Measurements from ENCODE around the gene AKT3.
"Not testable (repeated sequence)": the region's sequence is repeated elsewhere in the genome, so short reads cannot be mapped to it uniquely, and the experiment has no call there.

The AKT3 gene

GRCh38 chr1:243842161-243842560 lies 7.9 kb downstream of the AKT3 start:
- no peak for DNase-seq (ENCODE audit: low read depth in 2 of 2)

DNA sequence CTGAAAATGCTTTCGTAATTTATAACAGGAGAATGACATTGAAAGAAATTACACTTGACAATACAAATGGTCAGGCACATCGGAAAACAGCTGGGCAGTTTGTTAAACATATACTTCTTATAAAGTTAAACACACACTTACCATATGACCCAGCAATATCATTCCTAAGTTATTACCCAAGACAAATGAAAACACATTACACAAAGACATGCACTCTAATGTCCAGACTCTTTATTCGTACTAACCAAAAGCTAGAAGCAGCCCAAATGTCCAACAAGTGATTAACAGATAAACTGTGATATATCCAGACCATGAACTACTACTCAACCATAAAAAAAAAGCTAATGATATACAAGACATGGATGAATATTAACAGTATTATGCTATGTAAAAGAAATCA lies 8.5 kb downstream of the AKT3 start:
- DNase-seq (ENCODE audit: low read depth in 2 of 2) = no peak

DNA sequence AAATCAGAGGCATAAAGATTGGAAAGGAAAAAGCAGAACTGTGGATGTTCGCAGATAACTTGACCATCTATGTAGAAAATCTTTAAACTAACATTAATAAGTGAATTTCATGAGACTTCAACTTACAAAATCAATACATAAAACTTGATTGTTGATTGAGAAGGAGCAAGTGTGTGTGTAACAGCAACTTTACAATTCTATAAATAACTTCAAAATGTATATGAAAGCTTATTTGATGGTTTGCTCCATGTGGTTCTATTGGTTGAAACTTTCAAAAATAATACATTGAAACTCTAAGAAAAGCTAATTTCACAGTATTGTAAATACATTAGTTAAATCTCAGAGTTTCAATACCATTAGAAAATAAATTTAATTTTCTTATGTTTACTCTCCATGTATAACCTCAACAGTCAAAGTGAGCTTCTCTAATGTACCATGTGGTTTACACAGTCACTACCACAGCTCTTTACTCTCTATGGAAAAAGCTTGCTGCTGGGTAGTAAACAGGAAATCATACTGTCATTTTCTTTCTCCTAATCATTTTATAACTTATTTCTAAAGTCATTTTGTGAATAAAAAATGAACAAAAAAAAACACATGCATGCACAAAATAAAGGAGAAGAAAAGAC lies 12.0 kb downstream of the AKT3 start:
- DNase-seq (ENCODE audit: low read depth in 2 of 2) = no peak

DNA sequence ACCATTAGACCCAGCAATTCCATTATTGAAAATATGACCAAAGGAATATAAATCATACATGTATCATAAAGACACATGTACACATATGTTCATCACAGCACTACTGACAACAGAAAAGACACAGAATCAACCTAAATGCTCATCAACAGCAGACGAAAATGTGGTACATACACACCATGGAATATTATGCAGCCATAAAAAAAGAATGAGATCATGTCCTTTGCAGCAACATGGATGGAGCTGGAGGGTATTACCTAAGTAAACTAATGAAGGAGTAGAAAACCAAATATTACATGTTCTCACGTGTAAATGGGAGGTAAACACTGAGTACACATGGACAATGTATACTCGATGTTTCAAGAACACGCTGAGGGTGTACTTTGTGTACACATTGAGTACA lies 15.9 kb downstream of the AKT3 start:
- no peak for DNase-seq (ENCODE audit: low read depth in 2 of 2)

DNA sequence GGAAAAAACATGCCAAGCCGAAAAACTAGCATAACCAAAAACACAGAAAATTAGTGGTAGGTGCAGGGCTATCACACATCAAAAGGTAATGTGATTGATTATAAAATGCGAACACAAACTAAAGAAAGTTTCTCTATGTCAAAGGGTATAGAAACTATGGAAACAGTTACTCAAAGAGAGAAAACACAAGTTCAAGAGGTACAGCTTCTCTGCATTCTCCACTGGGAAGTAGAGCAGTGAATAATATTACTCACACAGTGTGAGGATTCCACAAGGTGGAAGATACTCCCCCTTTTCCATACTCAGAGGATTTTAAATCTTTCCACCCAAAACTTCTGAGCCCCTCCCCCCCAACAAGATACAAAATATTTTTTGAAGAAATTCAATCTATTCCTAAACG lies 18.6 kb downstream of the AKT3 start:
- DNase-seq (ENCODE audit: low read depth in 2 of 2) = no peak

- no peak for DNase-seq (ENCODE audit: low read depth in 2 of 2)
Measured at GRCh38 chr1:243827206-243827605, 22.8 kb downstream of the AKT3 start.

GRCh38 chr1:243824907-243825306 lies 25.1 kb downstream of the AKT3 start:
- DNase-seq (ENCODE audit: low read depth in 2 of 2) = not testable (repeated sequence)

DNA sequence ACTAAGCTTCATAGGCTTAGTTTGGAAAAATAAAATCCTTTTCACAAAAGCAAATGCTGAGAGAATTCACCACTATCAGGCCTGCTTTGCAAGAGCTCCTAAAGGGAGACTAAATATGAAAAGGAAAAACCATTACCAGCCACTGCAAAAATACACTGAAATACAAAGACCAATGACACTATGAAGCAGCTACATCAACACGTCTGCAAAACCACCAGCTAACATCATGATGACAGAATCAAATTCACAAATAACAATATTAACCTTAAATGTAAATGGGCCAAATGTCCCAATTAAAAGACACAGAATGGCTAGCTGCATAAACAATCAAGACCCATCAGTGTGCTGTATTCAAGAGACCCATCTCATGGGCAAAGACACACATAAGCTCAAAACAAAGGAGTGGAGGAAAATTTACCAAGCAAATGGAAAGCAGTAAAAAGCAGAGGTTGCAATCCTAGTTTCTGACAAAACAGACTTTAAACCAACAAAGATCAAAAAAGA lies 28.8 kb downstream of the AKT3 start:
- DNase-seq (ENCODE audit: low read depth in 2 of 2) = no peak

DNA sequence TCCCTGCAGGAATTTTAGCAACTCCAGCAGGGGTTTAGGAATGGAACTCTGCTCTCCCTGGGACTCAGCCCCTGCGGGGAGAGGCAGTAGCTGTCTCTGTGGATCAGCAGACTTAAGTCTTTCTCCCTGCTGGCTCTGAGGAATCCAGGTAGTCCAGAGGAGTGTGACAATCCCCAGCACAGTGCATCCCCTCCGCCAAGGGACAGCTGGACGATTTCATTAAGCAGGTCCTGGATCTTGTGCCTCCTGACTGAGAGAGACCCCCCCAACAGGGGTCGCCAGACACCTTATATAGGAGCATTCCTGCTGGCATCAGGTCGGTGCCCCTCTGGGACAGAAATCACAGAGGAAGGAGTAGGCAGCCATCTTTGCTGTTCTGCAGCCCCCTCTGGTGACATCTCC lies 30.6 kb downstream of the AKT3 start:
- DNase-seq (ENCODE audit: low read depth in 2 of 2) = no peak

DNA sequence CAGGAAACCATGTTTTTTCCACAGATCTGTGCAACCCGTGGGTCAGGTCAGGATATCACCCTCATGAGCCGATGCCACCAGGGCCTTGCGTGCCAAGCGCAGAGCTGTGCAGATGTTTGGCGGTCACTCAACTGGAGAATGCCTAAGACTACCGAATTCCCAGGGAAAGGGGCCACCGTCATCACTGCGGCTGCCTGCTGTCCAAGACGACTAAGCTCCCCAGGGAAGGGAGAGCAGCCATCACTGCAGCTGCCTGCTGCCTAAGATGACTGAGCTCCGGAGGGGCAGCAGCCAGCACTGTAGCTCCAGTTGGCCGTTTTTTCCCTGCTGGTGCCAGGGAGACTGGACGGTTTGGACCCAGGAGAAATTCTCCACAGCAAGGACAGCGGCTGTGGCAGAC lies 31.1 kb downstream of the AKT3 start:
- DNase-seq (ENCODE audit: low read depth in 2 of 2) = no peak

DNA sequence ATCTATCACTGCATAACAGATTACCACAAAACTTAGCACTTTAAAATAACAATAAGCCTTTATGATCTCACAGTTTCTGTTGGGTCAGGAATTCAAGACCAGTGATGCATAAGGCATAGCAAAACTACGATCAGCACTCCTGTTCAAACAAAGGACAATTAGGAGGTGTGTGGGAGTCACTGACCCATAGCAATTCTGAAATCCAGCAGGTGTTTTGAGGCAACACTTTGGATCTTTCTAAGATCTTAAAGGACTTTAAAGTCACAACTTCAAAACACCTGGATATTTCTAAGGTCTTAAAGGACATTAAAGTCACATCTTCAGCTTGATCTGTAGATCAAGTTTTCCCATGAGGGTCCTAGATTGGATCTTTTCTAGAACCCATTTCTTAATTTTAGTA lies 35.3 kb downstream of the AKT3 start:
- DNase-seq (ENCODE audit: low read depth in 2 of 2) = no peak

DNA sequence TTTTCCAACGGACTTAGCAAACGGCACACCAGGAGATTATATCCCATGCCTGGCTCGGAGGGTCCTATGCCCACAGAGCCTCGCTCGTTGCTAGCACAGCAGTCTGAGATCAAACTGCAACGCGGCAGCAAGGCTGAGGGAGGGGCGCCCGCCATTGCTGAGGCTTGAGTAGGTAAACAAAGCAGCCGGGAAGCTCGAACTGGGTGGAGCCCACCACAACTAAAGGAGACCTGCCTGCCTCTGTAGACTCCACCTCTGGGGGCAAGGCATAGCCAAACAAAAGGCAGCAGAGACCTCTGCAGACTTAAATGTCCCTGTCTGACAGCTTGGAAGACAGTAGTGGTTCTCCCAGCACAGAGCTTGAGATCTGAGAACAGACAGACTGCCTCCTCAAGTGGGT lies 42.7 kb downstream of the AKT3 start:
- not testable (repeated sequence) for DNase-seq (ENCODE audit: low read depth in 2 of 2)

- DNase-seq (ENCODE audit: low read depth in 2 of 2) = no peak
Measured at GRCh38 chr1:243806310-243806709, 43.7 kb downstream of the AKT3 start.

DNA sequence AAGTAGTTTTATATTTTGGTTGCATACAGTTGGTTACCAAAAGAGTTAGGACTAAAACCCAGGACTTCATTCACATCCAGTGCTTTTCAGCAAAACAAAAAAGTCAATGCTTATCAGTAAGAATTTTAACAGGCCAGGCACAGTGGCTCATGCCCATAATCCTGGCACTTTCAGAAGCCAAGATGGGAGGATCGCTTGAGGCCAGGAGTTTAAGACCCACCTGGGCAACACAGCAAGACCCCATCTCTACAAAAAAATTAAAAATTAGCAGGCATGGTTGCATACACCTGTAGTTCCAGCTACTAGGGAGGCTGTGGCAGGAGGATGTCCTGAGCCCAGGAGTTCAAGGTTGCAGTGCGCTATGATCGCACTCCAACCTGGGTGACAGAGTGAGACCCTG lies 47.3 kb downstream of the AKT3 start:
- no peak for DNase-seq (ENCODE audit: low read depth in 2 of 2)

GRCh38 chr1:243801378-243801777 lies 48.7 kb downstream of the AKT3 start:
- no peak for DNase-seq (ENCODE audit: low read depth in 2 of 2)

DNA sequence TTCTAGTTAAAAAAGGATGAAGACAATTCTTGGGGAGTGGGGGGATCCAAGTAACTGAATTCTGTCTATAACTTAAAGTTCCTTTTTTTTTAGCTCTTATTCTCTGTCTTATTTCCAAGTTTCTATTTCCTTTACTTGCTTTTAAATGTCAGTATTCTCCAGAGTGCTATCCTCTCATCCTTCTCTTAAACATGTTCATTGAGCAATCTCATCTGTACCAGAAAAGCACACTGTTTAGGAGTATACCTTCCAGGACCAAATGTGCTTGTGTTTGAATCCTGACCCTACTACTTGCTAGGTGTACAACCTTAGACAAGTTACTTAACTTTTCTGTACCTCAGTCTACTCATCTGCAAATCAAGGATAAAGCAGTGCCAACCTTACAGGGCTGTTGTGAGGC lies 50.1 kb downstream of the AKT3 start:
- no peak for DNase-seq (ENCODE audit: low read depth in 2 of 2)

DNA sequence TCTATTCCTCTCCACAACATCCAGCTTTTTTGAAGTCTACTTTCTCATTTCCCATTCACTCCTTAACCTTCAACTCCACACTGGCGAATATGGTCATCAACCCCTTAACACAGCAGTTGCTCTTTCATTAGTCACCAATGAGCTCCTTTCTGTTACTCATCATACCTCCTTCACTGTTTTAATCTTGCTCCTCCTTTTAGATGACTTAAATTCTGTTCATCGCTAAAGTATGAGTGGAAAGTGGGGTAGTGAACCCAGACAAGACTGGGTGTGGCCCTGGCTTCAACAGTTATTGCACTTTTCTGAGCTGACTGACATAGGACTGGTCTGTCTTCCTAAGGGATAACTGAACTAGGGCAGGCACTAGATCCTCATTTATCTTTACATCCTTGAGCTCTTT lies 51.3 kb downstream of the AKT3 start:
- no peak for DNase-seq (ENCODE audit: low read depth in 2 of 2)

GRCh38 chr1:243796016-243796415 lies 54.0 kb downstream of the AKT3 start:
- DNase-seq (ENCODE audit: low read depth in 2 of 2) = no peak

- DNase-seq (ENCODE audit: low read depth in 2 of 2) = no peak
Measured at GRCh38 chr1:243793298-243793697, 56.7 kb downstream of the AKT3 start.

DNA sequence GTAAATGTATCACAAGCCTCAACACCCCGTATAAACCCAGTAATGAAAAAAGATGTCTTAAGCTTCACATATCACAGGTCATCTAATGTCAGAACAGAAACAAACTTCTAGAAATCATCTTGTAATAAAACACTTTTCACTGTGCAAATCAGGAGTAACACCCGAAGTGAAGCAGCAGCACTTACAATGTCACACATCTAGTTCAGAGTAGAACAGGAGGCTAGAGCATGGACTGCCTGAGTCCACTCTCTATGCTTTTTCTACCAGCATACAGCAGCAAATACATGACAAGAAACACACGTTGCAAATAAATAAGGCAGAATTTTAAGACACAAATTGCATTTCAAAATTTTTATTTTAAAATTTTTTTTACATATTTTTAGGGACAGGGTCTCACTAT lies 57.2 kb downstream of the AKT3 start:
- DNase-seq (ENCODE audit: low read depth in 2 of 2) = no peak

DNA sequence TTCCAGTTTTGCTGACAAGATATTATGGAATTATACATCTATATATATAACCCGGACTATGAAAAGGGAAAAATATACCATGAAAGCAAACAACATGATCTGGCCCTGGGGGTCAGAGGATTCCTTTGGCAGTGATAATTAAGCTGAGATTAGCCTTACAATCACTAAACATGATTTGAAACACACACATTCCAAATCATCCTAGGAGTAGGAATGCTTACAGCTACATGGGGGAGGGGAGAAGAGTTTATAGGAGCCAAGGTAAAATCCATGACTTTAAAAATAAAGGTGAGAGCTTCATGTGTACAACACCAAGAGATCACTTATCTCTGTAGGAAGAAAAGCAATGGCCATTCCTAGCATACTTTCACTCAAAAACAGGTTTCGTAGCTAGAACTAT lies 57.6 kb downstream of the AKT3 start:
- no peak for DNase-seq (ENCODE audit: low read depth in 2 of 2)

DNA sequence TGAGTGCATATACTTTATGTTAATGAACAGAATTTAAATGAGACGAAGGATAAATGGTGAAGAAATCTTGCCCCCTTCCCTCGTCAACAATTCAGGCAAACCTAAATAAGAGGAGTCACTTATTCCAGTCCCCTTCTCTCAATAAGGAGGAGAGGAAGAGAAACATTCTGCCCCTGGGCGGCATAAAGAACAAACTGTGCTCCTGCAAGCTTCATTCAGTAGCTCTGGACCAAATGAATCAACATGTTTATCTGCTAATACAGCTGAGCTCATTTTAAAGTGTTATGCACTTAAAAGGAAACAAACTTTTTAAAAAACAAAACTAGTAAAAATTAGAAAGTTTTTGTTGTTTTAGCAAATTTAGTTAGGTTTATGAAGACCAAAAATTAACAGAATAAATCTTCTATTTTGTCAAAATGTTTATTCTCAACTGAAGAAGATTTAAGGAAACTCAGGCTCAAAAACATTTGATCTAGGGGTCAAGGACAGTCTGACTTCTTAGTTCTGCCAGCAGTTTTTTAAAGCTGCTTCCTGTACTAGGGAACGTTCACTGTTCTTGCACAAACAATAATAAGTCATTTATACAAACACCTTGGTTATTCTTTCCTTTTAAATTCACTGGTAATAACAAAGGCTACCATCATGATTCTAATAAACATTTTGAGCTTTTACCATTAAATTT lies 58.3 kb downstream of the AKT3 start:
- DNase-seq (ENCODE audit: low read depth in 2 of 2) = no peak

GRCh38 chr1:243790404-243790803 lies 59.6 kb downstream of the AKT3 start:
- DNase-seq (ENCODE audit: low read depth in 2 of 2) = no peak

DNA sequence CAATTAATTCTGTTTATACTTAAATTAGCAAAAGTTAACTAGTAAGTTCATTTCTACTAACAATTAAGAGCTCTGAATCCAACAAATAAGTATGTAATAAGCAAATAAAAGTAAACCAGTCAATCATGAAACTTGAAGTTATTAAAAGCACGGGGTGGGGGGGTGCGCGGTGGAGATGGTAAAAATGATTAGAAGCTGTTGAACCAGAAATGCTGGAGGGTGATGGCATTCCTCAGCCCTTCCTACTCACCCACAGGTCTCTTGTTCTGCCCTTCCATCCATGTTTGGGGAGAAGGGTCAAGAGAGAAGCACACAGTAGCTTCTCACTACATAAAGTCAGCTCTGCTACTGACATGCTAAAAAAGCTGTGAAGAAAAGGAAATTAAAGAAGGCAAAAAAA lies 63.5 kb downstream of the AKT3 start:
- no peak for DNase-seq (ENCODE audit: low read depth in 2 of 2)
